ENCODE data around the gene FKBP2.

The FKBP2 gene

GRCh38 chr11:64286801-64287159 lies 45.9 kb downstream of the FKBP2 start:
- DNase-seq: no peak

GRCh38 chr11:64287676-64288352 lies 46.9 kb downstream of the FKBP2 start:
- no peak for DNase-seq

GRCh38 chr11:64288353-64288750 lies 47.5 kb downstream of the FKBP2 start:
- DNase-seq: no peak

GRCh38 chr11:64289002-64289564 lies 48.2 kb downstream of the FKBP2 start:
- DNase-seq: no peak

GRCh38 chr11:64290352-64291261 lies 49.7 kb downstream of the FKBP2 start:
- no peak for DNase-seq

GRCh38 chr11:64291262-64291751 lies 50.4 kb downstream of the FKBP2 start, which contains the start of gene KCNK4:
KCNK4 (plus strand) TSS chr11:64291302; CDS start chr11:64293019, 1,717 bp downstream.
- DNase-seq: no peak

- DNase-seq: no peak
These were observed 51.0 kb downstream of the FKBP2 start for GRCh38 chr11:64291752-64292459.

GRCh38 chr11:64292460-64293254 lies 51.8 kb downstream of the FKBP2 start:
- DNase-seq: no peak

Measured in activated CD8-positive, alpha-beta memory T cell treated with anti-CD3 and anti-CD28 coated beads, Interleukin-2, amount 50 U/mL, for 4 hours (primary cell).